SK-MEL-5 (cell line): ENCODE measurements around the gene BRSK2. TPM values are rescaled to one million over a fixed set of nuclear protein-coding genes. Genes with fewer than 3 reads are reported as not detected.
A peak's percentile ranks its signal among the peaks of the same experiment; 100 is the strongest.
"Not testable (repeated sequence)": the region's sequence is repeated elsewhere in the genome, so short reads cannot be mapped to it uniquely, and the experiment has no call there.

Experiments used
- DNase-seq: peaks from one replicate; pipeline ENCODE4 v3.0.0-alpha.2; 2016; ENCODE audit warnings: low read depth, low spot score
- in situ Hi-C: cut with HindIII; loops from 2 replicates; pipeline ENCODE4 v1.10.0; 2016; ENCODE audit warnings: low sequenced_read_pairs, high pct_unique_total_duplicates, low pct_unique_long_range_greater_than_20kb
- polyA plus RNA-seq, 2 experiments: library from polyadenylated mRNA; depleted of rRNA; stranded (reverse); fragments of >200 nt; gene quantifications; 2 replicates each; pipeline ENCODE4 v1.2.3, GENCODE V29; 2015
- total RNA-seq: library from RNA; depleted of rRNA; stranded (reverse); fragments of >200 nt; shearing (Covaris generic); gene quantifications from 2 replicates; pipeline ENCODE4 v1.2.3, GENCODE V29; 2014; rRNA removed

The BRSK2 gene
- total RNA-seq = 4.5 and 8.2 TPM in 2 replicates
- 13.4 and 17.7 TPM in 2 replicates for polyA plus RNA-seq (2015; cell fraction: cytosol; rRNA removed)
- 29.0 and 56.4 TPM in 2 replicates for polyA plus RNA-seq (2015; cell fraction: nucleus; rRNA removed)

DNA sequence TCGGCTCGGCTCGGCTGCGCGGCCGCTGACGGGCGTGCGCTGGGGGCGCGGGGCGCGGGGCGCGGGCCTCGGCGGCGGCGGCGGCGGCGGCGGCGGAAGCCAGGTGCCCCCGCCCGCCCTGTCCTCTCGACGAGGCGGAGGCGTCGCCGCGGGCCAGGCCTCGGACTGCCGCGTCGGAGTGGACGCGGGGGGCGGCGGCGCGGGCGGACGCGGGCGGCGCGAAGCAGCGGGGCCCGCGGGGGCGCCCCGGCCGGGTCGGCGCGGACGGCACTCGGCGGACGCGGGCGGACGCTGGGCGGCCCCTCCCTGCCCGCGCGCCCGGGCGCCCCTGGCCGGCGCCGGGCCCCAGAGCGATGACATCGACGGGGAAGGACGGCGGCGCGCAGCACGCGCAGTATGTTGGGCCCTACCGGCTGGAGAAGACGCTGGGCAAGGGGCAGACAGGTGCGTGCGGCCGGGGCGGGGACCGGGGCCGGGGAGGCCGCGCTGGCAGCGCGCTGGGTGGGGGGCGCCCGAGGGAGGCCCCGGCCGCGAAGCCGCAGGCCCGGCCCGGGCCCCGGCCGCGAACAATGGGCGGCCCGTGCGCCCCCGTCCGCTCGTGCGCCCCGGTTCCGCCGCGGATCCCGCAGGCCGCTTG, at the start of gene BRSK2:
Gene BRSK2, plus strand, starts transcription at position 3 of the 637 bp plus-strand sequence. Its CDS starts 351 bp downstream, at position 354.
- in situ Hi-C loops = no loop called here

GRCh38 chr11:1340111-1340510, 49.6 kb upstream of the BRSK2 start:
- DNase-seq = no peak
- in situ Hi-C loops = no loop called here

More for the DNA sequence above, at the start of gene BRSK2:
- no peak for DNase-seq

DNA sequence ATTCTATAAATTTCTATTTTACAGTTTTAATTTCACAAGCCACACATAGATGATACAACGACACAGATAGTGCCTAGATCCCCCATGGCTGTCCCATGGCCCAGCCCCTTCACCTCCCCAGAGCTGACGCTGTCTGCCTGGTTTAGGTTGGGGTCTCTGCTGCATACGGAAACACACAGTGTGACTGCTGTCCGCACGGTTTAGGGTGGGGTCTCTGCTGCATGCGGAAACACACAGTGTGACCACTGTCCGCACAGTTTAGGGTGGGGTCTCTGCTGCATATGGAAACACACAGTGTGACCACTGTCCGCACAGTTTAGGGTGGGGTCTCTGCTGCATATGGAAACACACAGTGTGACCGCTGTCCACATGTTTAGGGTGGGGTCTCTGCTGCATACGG, 48.5 kb upstream of the BRSK2 start:
- DNase-seq, in situ Hi-C loops: not testable (repeated sequence)

- peak; percentile 83 for DNase-seq
- in situ Hi-C loops = no loop called here
Observed at GRCh38 chr11:1341928-1342524, 47.7 kb upstream of the BRSK2 start.

- in situ Hi-C loops = no loop called here
Observed at GRCh38 chr11:1342946-1343345, 46.8 kb upstream of the BRSK2 start.

DNA sequence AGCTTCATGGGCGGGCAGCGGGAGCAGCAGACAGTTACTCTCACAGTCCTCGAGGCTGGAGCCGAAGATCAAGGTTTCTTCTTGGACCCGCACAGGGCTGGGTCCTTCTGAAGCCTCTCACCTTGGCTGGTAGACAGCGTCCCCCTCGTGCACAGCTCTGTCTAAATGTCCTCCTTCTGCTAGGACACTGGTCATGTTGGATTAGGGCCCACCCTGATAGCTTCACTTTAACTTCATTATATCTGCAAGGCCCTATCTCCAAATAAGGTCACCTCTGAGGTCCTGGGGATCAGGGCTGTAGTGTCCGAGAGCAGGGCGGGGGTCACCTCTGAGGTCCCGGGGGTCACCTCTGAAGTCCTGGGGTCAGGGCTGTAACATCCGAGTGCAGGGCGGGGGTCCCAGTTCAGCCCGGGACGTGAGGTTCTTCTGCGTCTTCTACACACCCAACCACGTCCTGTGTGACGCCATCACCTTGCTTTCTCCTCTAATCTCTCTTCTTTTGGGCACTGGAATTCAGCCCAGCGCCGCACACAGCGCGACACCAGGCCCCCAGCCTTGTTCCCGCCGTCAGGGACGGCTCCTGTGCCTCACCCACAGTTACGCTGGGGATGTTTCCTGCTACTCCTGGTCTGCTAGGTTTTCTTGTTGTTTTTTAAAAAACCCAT, 46.2 kb upstream of the BRSK2 start:
- in situ Hi-C loops = no loop called here
- no peak for DNase-seq

More at GRCh38 chr11:1342946-1343345, 46.8 kb upstream of the BRSK2 start:
- DNase-seq = no peak

DNA sequence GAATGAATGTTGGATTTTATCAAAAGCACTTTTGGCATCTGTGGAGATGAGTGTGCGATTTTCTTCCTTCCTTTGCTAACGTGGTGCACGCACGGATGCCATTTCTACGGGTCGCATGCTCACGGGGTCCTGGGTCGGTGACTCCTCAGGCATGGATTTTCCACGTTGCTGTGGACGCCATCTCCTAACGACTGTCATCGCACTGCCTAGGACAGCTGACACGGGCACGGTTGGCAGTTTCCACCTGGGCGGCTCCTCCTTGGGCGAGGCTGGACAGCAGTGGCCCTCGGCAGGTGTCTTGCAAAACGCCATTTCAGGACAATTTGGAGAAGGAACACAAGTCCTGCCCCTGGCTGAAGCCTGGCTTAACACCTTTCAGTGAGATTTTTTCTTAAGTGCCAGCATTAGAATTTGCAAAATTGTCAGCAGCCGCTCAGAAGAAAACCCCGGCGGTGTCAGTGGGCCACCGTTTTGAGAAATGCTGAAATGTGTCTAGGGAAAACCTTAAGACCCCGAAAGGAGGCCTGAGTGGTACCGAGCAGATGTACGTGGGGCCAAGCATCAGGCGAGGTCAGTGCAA, 45.6 kb upstream of the BRSK2 start:
- no peak for DNase-seq
- in situ Hi-C loops = no loop called here

DNA sequence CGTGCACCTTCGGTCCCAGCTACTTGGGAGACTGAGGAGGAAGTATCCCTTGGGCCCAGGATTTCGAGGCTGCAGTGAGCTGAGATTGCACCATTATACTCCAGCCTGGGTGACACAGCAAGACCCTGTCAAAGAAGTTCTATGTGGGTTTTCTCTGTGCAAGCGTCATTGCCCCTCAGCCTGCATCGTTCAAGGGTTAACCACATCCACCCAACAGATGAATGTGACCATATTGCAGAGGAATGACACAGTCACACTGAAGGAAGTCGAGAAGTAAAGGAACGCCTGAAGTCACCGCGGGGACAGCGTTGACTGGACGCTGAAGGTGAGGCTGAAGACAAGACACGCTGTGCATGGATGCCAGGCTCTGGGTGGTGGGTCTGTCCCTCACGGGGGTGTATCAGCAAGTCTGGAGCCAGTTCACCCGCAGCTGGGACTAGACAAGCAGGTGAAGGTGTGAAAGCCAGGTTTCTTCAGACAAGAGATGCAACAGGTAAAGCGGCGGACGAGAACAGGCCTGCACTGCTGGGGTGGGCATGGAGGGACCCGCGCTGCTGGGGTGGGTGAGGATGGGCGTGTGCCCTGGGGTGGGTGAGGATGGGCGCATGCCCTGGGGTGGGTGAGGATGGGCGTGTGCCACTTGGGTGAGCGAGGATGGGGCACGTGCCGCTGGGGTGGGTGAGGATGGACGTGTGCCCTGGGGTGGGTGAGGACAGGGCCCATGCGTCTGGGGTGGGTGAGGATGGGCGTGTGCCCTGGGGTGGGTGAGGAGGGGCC, 43.8 kb upstream of the BRSK2 start:
- no peak for DNase-seq
- in situ Hi-C loops = no loop called here

DNA sequence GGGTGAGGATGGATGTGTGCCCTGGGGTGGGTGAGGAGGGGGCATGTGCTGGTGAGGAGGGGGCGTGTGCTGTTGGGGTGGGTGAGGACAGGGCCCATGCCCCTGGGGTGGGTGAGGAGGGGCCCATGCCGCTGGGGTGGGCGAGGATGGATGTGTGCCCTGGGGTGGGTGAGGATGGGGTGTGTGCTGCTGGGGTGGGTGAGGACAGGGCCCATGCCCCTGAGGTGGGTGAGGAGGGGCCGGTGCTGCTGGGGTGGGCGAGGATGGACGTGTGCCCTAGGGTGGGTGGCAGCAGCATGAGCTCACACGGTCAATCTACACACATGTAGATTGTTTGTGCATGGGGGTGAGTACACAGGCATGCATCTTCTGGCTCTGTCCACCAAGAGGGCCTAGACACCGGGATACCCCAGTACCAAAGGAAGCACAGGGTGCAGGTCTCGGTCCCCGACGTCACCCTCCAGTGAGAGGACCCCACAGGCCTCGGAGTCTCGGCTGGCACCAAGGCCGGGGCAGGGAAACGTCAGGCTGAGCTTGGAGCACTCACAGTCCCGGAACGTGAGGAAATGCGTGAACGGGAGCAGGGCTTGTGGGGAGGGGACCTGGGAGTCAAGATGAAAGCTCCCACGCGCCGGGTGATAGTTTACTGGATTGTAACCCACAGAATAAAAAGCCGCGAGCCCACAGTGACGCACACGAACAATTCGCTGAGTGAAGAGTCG, 42.9 kb upstream of the BRSK2 start:
- in situ Hi-C loops = no loop called here
- DNase-seq = no peak

- DNase-seq, in situ Hi-C loops: not testable (repeated sequence)
Observed at GRCh38 chr11:1347411-1347999, 42.2 kb upstream of the BRSK2 start.

DNA sequence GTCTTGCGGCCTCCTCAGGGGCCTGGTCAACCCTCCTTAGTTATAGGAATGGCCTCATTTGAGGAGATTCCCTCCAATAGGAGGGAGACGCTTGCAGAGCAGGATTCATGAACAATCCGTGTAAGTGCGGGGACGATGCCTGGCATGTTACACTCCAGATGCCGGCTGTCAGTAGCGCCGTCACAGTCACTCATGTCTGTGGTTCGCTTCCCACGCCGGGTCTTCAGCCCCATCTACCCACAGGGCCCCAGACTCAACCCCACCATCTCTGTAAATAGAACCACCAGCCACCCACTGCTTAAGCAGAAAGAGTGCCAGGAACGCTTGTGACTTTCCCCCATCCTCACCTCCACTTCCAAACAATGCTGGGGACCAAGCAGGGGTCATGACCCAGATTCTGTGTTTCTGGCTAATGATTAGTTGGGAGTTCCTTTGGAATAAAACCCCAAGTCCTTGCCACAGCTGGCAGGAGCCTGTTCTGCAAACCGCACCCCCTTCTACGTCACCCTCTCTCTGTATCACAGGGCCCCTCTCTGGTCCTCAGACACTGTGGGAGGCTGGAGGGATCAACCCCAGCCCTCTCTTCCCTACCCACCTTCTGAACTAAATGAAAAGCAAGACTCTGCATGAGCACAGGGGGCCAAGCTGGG, 41.5 kb upstream of the BRSK2 start:
- in situ Hi-C loops = no loop called here
- no peak for DNase-seq

GRCh38 chr11:1348796-1349326, 40.9 kb upstream of the BRSK2 start:
- in situ Hi-C loops = no loop called here
- no peak for DNase-seq

DNA sequence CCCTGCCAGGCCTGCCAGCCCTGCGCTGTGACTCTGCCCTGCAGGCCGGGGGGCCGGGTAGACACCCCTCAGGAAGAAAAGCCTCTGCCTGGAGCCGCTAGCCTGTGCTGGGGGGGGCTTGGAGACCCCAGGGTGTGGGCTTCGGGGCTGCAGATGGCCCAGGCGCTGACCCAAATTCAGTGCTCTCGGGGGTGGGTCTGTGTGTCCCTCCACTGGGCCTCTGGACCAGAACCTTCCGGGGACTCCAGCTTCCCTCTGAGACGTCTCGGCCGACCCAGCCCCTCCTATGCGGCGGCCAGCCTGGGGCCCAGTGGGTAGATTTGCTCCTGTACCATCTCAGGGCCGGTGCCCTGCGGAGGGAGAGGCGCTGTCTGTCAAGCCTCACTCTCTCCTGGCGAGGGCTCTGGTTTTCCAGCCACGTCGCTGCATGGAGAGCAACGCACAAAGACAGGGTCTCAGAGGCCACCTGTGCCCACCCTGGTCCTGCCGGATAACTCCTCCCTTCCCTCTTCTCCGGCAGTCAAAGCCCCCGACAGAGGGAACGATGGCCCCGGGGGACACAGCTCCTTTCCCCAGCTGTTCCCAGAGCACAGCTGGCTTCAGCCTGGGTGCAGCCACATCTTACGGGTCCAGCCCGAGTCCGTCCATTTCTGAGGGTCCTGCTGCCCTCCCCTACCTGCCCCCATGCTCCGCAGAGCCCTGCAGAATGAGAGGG, 40.2 kb upstream of the BRSK2 start:
- in situ Hi-C loops = no loop called here
- DNase-seq = no peak

DNA sequence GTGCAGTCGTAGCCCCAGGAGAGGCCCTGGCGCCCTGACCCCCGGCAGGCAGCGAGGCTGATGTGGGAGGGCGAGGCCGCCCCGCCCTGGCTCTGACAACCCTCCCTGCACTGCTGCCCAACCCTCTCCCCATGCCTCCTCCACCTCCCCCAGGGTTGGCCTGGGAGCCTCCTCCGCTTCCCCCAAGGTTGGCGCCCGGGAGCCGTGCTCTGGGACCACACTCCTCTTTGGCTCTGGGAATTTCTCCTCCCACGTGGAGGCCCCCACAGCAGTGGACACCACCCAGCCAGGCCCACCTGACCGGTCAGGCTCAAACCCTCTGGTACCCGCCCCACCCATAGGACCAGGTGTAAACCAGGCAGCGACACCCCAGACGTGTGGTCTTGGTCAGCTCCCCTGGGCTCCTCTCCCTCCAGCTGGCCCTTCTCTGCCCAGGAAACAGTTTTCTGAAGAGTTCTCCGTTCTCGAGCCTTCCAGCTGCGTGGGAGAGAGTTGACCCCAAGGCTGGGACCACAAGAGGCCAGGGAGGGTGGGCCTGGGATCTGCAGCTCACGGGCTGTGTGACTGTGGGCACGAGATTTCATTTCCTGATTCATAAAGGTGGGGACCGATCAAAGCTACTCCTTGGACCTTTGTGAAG, 39.5 kb upstream of the BRSK2 start:
- in situ Hi-C loops = no loop called here
- no peak for DNase-seq

GRCh38 chr11:1351278-1351937, 38.3 kb upstream of the BRSK2 start:
- peak; percentile 34 for DNase-seq
- in situ Hi-C loops = no loop called here
